Inferior parietal cortex (tissue), 1 donor: ENCODE measurements around the gene EARS2.
A peak's percentile ranks its signal among the peaks of the same experiment; 100 is the strongest.
"Not testable (repeated sequence)": the region's sequence is repeated elsewhere in the genome, so short reads cannot be mapped to it uniquely, and the experiment has no call there.

Experiments used
- DNase-seq: peaks from one replicate; pipeline ENCODE4 v3.0.0-alpha.2; 2016; ENCODE audit errors: extremely low spot score

Gene EARS2

GRCh38 chr16:23527961-23528643 is 29.0 kb downstream of the EARS2 start:
- DNase-seq, result no peak

- no peak for DNase-seq
Measured at GRCh38 chr16:23524886-23525285, 32.3 kb downstream of the EARS2 start.

- DNase-seq, result no peak
Measured at GRCh38 chr16:23523876-23524385, 33.2 kb downstream of the EARS2 start.

GRCh38 chr16:23523321-23523720 is 33.8 kb downstream of the EARS2 start:
- DNase-seq, result no peak

DNA sequence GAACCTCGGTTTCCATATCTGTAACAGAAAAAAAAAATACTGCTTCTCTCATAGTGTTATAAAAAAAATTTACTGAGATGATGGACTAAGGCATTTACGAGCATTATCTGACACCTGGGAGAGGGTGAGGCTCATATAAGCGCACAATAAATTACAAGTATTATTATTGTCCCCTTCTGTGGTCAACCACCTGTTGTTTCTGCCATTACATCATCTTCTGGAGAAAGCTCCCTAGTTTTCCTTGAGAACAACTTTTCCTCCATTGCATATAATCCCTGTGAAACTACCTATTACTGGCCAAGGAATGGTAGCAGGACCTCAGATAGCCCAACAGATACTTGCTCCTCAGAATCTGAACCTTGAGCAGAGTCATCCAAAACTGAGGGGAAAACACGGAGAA is 35.2 kb downstream of the EARS2 start:
- no peak for DNase-seq

DNA sequence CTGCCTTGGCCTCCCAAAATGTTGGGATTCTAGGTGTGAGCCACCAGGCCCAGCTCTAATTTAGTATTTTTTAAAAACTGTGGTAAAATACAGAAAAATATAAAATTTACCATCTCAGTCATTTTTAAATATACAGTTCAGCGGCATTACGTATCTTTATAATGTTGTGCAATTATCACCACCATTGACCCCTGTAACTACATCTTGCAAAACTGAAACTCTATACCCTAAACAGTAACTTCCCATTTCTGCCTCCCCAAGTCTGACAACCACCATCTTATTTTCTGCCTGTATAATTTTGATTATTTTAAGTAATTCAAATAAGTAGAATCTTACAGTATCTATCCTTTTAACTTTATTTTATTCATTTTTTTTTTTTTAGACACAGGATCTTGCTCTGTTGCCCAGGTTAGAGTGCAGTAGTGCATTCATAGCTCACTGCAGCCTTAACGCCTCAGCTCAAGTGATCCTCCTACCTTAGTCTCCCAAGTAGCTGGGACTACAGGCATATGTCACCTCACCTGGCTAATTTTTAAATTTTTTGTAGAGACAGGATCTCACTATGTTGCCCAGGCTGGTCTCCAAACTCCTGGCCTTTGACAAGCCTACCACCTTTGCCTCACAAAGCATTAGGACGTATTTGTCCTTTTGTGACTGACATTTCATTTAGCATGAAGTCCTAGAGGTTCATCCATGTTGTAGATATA is 36.0 kb downstream of the EARS2 start:
- no peak for DNase-seq

DNA sequence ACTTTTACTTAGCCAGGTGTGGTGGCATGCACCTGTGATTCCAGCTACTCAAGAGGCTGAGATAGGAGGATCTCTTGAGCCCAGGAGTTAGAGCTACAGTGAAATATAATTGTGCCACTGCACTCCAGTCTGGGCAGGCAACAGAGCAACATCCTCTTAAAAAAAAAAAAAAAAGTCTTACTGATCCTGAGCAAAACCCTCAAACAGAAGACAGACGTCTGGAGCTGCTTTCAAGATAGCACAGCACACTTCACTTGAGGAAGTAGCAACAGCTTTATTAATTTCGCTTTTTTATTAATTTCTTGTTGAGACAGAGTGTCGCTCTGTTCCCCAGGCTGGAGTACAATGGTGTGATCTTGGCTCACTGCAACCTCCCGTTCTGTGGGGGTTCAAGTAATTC is 36.6 kb downstream of the EARS2 start:
- DNase-seq, result no peak

- no peak for DNase-seq
Measured at GRCh38 chr16:23519282-23519681, 37.9 kb downstream of the EARS2 start.

- no peak for DNase-seq
Measured at GRCh38 chr16:23518435-23518891, 38.7 kb downstream of the EARS2 start.

DNA sequence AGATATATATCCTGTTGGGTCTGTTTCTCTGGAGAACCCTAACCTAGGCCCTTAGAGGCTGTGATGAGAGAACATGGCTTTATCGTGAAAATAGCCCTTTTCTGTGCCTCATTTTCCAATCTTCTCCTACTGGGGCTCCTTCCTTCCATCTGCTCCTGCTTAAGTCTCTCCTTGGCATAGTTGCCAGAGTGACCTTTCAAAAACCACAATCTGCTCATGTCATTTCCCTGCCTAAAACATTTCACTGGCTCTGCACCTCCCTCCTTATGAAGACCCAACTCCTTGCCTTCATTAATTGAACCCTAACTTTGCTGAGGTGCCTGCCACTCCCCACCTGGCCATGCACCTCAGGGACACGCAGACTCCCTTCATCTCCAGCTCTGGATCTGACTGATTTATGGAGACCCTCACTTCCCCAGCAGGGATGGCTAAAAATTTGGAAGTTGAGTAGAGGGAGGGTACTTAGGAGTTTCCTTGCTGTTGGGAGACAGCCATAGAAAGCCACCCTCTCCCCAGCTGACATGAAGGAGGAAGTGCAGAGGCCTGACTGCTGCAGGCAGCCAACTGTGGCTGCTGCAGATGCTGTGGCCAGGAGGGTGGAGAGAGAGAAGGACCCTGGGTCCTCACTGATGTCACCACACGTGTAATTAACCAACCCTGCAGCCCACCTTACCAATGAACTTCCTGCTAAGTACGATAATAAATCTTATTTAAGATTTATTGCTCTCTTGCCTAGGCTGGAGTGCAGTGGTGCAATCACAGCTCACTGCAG is 40.6 kb downstream of the EARS2 start:
- DNase-seq, result no peak

- DNase-seq, result no peak
Measured at GRCh38 chr16:23515881-23516280, 41.3 kb downstream of the EARS2 start.

- no peak for DNase-seq
Measured at GRCh38 chr16:23514381-23515152, 42.6 kb downstream of the EARS2 start.

GRCh38 chr16:23512168-23512695 is 44.9 kb downstream of the EARS2 start:
- no peak for DNase-seq

- DNase-seq, result no peak
Measured at GRCh38 chr16:23511731-23512130, 45.4 kb downstream of the EARS2 start.

- DNase-seq, result not testable (repeated sequence)
Measured at GRCh38 chr16:23510915-23511270, 46.3 kb downstream of the EARS2 start.

DNA sequence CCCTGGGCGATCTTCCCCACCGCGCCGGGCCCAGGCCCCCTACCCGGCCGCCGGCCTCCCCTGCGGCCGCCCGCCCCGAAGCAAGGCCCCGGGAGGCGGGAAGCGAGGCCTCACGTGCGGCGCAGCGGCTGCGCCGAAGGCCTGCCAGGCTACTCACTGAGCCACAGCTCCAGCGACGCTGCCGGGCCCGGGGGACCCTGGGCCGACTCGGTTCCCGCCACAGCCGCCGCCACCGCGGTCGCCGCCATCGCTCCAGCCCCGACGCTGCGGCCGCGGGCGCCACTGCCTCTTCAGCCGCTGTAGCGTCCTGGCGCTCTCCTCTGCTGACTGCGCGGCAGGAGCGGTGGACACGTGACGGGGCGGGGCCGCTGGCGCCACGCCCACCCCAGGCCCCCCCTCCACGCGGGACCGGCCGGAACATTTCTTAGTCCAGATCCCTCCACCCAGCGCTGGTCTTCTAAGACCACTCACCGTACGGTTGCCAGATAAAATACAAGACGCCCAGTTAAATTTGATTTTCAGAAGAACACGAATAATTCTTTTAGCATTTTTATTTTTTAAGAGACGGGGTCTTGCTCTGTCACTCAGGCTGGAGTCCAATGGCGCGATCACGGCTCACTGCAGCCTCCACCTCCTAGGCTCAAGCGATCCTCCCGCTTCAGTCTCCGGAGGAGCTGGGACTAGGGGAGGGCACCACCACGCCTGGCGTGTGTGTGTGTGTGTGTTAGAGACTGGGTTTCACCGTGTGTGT is 46.8 kb downstream of the EARS2 start, which contains the start of gene GGA2:
TSS of gene GGA2 (minus strand) at position 331 of the 751 bp plus-strand sequence. CDS start at position 248, 83 bp downstream.
- DNase-seq, result peak; percentile 74

GRCh38 chr16:23509782-23510163 is 47.4 kb downstream of the EARS2 start:
- DNase-seq, result no peak

DNA sequence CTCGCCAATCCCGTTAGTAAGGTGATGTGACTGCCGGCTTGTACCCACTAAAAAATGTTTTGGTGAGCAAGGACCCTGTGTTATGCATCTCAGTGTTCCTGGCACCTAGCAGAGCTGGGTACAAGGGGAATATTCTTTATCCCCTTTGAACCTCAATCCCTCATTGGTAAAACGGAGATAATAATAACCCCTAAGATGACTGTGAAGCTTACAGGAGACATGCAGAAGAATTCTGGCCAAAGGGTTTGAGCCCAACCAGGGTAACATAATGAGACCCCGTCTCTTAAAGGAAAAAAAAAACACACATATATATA is 47.8 kb downstream of the EARS2 start:
- DNase-seq, result no peak

GRCh38 chr16:23508589-23509440 is 48.3 kb downstream of the EARS2 start:
- peak; percentile 43 for DNase-seq

GRCh38 chr16:23506606-23506994 is 50.5 kb downstream of the EARS2 start:
- DNase-seq, result no peak
